Chondrocyte (in vitro differentiated cells): Measurements from ENCODE around the gene HOMER2. TPM values are rescaled to one million over a fixed set of nuclear protein-coding genes. Genes with fewer than 3 reads are reported as not detected.
"Not testable (repeated sequence)": the region's sequence is repeated elsewhere in the genome, so short reads cannot be mapped to it uniquely, and the experiment has no call there.

Source experiments
- DNase-seq: peaks from one replicate; pipeline ENCODE4 v3.0.0; 2021; ENCODE audit warnings: mixed read lengths, low spot score
- H3K27ac Mint-ChIP-seq: one replicate; pipeline ENCODE4 v1.8.0; 2021; ENCODE audit warnings: mild to moderate bottlenecking, moderate library complexity, mixed read lengths; ENCODE audit not compliant: unreplicated experiment
- H3K27me3 Mint-ChIP-seq: 2 replicates; pipeline ENCODE4 v1.8.0; 2021; ENCODE audit warnings: low read depth, mixed read lengths
- H3K36me3 Mint-ChIP-seq: 2 replicates; pipeline ENCODE4 v1.8.0; 2021; ENCODE audit warnings: low read depth, mixed read lengths
- H3K4me1 Mint-ChIP-seq: 2 replicates; pipeline ENCODE4 v1.8.0; 2021; ENCODE audit warnings: low read depth, mild to moderate bottlenecking, mixed read lengths
- H3K4me3 Mint-ChIP-seq: one replicate; pipeline ENCODE4 v1.8.0; 2021; ENCODE audit warnings: mild to moderate bottlenecking, moderate library complexity, mixed read lengths; ENCODE audit not compliant: unreplicated experiment
- H3K9me3 Mint-ChIP-seq: 2 replicates; pipeline ENCODE4 v1.8.0; 2021; ENCODE audit warnings: low read depth, mixed read lengths
- total RNA-seq: library from RNA; stranded (reverse); gene quantifications from 3 replicates; pipeline ENCODE4 v1.2.1, GENCODE V29; 2021
- TF ChIP-seq, protein P1 (sequence below): fragments of 200-600 bp; sonication (generic); IDR thresholded peaks from 2 replicates; pipeline ENCODE4 v1.5.0; 2021; ENCODE audit warnings: antibody characterized with exemption, mild to moderate bottlenecking, moderate library complexity

HOMER2 gene
- total RNA-seq, 1 donor from 2014 or later: 6.1 TPM

DNA sequence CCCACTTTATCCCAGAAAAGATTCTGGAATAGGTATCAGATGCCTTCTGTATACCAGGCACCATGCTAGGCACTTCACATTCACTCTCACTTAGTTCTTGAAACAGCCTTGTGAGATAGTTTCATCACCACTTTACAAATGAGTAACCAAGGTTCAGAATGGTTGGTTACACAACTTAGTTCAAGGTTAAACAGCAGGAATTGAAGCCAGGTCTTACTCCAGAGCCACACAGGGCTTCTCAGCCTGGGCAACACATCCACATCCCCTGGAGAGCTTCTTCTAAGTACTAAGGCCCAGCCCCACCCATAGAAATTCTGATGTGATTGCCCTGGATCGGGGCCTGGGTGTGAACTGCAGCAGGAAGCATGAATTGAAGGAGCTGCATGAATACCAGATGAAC, 124.4 kb downstream of the HOMER2 start:
- no peak for DNase-seq
- no peaks in the 10 kb centered on the region for H3K9me3 Mint-ChIP-seq
- peaks cover 40% of the 10 kb centered on the region for H3K36me3 Mint-ChIP-seq
- TF ChIP-seq, protein P1, sequence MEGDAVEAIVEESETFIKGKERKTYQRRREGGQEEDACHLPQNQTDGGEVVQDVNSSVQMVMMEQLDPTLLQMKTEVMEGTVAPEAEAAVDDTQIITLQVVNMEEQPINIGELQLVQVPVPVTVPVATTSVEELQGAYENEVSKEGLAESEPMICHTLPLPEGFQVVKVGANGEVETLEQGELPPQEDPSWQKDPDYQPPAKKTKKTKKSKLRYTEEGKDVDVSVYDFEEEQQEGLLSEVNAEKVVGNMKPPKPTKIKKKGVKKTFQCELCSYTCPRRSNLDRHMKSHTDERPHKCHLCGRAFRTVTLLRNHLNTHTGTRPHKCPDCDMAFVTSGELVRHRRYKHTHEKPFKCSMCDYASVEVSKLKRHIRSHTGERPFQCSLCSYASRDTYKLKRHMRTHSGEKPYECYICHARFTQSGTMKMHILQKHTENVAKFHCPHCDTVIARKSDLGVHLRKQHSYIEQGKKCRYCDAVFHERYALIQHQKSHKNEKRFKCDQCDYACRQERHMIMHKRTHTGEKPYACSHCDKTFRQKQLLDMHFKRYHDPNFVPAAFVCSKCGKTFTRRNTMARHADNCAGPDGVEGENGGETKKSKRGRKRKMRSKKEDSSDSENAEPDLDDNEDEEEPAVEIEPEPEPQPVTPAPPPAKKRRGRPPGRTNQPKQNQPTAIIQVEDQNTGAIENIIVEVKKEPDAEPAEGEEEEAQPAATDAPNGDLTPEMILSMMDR: no peak
- no peaks in the 10 kb centered on the region for H3K27me3 Mint-ChIP-seq
- peaks cover 19% of the 10 kb centered on the region for H3K4me1 Mint-ChIP-seq
- H3K27ac Mint-ChIP-seq: peak overlapping the region; percentile 22
- no peak overlapping the region for H3K4me3 Mint-ChIP-seq

DNA sequence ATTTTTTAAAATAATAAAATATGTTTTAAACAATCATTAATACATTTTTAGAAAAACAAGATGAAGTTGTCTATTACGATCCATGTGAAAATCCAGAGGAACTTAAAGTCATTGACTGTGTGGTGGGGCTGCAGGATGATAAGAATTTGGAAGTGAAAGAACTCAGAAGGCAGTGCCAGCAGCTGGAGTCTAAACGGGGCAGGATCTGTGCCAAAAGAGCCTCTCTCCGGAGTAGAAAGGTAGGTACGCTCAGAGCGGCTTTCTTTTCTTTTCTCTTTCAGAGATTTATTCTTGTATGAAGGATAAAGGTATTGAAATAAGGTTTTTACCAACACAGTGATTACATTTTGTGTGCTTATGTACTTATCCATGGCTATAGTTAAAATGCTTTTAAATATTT, 129.5 kb downstream of the HOMER2 start:
- H3K9me3 Mint-ChIP-seq: no peaks in the 10 kb centered on the region
- TF ChIP-seq, protein P1: no peak
- no peaks in the 10 kb centered on the region for H3K27me3 Mint-ChIP-seq
- H3K4me1 Mint-ChIP-seq: peaks cover 10% of the 10 kb centered on the region
- no peak for DNase-seq
- no peak overlapping the region for H3K27ac Mint-ChIP-seq
- no peak overlapping the region for H3K4me3 Mint-ChIP-seq
- peaks cover 31% of the 10 kb centered on the region for H3K36me3 Mint-ChIP-seq

DNA sequence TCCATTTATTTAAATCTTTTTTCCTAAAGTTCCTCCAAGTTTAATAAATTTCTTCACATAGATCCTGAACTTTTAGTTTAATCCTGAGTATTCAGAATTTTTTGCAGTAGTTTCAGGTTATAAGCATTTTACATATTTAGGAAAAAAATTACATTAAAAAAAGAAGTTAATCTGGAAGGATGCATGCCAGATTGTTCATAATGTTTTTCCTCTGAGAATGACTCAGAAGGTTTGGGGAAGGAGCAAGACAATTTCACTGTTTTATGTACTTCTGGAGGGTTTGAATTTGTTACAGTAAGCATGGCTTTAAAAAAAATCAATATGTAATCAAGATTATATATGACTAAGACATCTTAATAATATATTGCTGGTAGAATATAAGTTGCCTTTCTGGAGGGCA, 130.7 kb downstream of the HOMER2 start:
- H3K27me3 Mint-ChIP-seq, H3K9me3 Mint-ChIP-seq, H3K4me3 Mint-ChIP-seq, DNase-seq: not testable (repeated sequence)
- Mint-ChIP-seq H3K36me3 (peaks cover 32% of the 10 kb centered on the region), H3K4me1 (peaks cover 10% of the 10 kb centered on the region), H3K27ac (peak overlapping the region; percentile 5)

DNA sequence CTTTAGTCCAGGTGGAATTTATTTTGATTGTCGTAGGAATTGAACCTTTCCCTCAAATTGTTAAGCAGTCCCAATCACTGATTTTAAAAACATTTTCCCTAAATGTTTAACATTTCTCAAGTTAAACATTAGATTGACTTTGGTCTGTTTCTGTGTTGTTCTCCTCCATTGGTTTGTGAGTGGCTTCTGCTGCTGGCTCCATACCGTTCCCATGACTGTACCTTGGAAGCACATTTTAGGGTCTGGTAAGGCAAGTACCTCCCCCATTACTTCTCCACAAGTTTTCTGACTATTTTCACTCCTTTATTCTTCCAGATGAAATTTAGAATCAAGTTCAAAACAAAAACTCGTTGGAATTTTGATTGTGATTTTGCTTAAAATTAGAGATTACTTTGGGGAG, 131.1 kb downstream of the HOMER2 start:
- Mint-ChIP-seq H3K27ac (peak overlapping the region; percentile 70), H3K36me3 (peaks cover 30% of the 10 kb centered on the region), H3K4me1 (peaks cover 10% of the 10 kb centered on the region)
- not testable (repeated sequence) for DNase-seq, H3K4me3 Mint-ChIP-seq, H3K27me3 Mint-ChIP-seq, H3K9me3 Mint-ChIP-seq

DNA sequence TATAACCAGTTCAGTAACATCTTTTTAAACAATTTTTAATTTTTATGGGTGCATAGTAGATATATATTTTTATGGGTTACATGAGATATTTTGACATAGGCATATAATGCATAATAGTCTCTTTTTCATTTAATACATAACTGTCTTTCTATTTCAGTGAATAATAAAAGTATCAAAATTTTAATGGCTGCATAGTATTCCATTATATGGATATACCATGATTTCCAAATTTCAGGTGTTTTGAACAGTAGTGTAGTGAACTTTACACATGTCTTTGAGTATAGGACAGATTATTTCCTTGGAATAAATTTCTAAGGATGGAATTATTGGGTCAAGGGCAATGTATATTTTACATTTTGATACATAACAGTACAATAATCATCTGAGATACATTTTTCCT, 132.4 kb downstream of the HOMER2 start:
- H3K27me3 Mint-ChIP-seq: no peaks in the 10 kb centered on the region
- H3K4me3 Mint-ChIP-seq: no peak overlapping the region
- H3K27ac Mint-ChIP-seq: no peak overlapping the region
- DNase-seq: no peak
- no peaks in the 10 kb centered on the region for H3K9me3 Mint-ChIP-seq
- H3K4me1 Mint-ChIP-seq: peaks cover 10% of the 10 kb centered on the region
- H3K36me3 Mint-ChIP-seq: peaks cover 33% of the 10 kb centered on the region
- TF ChIP-seq, protein P1: no peak

DNA sequence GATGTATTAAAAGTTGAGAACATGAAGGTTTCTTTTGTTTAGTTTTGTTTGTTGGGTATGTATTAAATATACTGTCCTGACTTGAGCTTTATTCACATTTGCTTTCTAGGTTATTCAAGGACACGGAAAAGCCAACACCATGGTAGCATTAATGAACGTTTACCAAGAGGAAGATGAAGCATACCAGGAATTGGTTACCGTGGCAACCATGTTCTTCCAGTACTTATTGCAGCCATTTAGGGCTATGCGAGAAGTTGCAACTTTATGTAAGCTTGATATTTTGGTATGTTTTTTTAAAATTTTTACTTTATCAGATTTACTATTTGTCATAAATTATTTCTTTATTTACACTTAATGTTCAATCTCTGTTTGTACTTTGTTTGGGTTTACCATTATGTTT, 139.5 kb downstream of the HOMER2 start:
- TF ChIP-seq, protein P1: no peak
- Mint-ChIP-seq H3K4me3 (no peak overlapping the region), H3K36me3 (peaks cover 20% of the 10 kb centered on the region), H3K27me3 (no peaks in the 10 kb centered on the region), H3K4me1 (peaks cover 33% of the 10 kb centered on the region), H3K27ac (peak overlapping the region; percentile 51), H3K9me3 (no peaks in the 10 kb centered on the region)
- DNase-seq: no peak
